Stomach (tissue), 4 donors: ENCODE results near the gene CES4A.

Experiments used
- EP300 ChIP-seq: sonication (generic); formaldehyde crosslinking; IDR thresholded peaks from one replicate; pipeline ENCODE4 v1.6.1; 2017; ENCODE audit warnings: antibody characterized with exemption
- POLR2A ChIP-seq, 4 donors: fragments of 450-650 bp; IDR thresholded peaks; one replicate each; pipeline ENCODE4 v1.6.1; 2016; ENCODE audit warnings: antibody characterized with exemption in 4 of 4, control low read depth in 2 of 4, mild to moderate bottlenecking in 1 of 4, moderate library complexity in 1 of 4
- TF ChIP-seq, protein P1 (sequence below), 7 experiments: fragments of 450-650 bp in 4 of 7; fragments of 200-600 bp in 3 of 7; sonication (generic) in 3 of 7; IDR thresholded peaks; one replicate each; pipeline ENCODE4 v1.5.1; 2016 to 2019; ENCODE audit warnings: antibody characterized with exemption in 7 of 7, control low read depth in 2 of 7, mild to moderate bottlenecking in 1 of 7

DNA sequence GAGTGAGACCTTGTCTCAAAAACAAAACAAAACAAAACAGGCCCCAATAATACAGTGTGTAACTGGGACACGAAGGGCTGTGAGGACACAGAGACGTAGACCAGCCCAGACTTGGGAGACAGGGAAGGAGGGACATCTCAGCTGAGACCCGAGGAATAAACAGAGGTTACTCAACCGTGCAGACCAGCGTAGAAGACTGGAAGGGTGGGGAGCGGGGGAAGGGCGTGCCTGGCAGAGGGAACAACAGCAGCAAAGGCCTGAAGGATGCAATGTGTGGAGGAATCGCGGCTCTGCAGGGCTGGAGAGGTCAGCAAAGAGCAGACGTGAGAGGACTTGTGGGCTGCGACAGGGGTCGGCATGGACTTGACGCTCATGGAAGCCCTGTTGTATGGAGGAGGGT, 11.6 kb upstream of the CES4A start:
- TF ChIP-seq, protein P1, sequence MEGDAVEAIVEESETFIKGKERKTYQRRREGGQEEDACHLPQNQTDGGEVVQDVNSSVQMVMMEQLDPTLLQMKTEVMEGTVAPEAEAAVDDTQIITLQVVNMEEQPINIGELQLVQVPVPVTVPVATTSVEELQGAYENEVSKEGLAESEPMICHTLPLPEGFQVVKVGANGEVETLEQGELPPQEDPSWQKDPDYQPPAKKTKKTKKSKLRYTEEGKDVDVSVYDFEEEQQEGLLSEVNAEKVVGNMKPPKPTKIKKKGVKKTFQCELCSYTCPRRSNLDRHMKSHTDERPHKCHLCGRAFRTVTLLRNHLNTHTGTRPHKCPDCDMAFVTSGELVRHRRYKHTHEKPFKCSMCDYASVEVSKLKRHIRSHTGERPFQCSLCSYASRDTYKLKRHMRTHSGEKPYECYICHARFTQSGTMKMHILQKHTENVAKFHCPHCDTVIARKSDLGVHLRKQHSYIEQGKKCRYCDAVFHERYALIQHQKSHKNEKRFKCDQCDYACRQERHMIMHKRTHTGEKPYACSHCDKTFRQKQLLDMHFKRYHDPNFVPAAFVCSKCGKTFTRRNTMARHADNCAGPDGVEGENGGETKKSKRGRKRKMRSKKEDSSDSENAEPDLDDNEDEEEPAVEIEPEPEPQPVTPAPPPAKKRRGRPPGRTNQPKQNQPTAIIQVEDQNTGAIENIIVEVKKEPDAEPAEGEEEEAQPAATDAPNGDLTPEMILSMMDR (IDR thresholded peaks at IDR 0.05), result no peak
- no peak for TF ChIP-seq POLR2A (IDR thresholded peaks at IDR 0.05)
- no peak for TF ChIP-seq EP300
